HG03175 (cell line): Measurements from ENCODE around the gene OR2T2.
"Not testable (repeated sequence)": the region's sequence is repeated elsewhere in the genome, so short reads cannot be mapped to it uniquely, and the experiment has no call there.

Source experiments
- ATAC-seq: cut with Tn5 transposase; IDR thresholded peaks from one replicate; pipeline ENCODE4 v1.9.1; 2021; ENCODE audit warnings: mild to moderate bottlenecking, moderate library complexity; ENCODE audit not compliant: unreplicated experiment

Gene OR2T2

DNA sequence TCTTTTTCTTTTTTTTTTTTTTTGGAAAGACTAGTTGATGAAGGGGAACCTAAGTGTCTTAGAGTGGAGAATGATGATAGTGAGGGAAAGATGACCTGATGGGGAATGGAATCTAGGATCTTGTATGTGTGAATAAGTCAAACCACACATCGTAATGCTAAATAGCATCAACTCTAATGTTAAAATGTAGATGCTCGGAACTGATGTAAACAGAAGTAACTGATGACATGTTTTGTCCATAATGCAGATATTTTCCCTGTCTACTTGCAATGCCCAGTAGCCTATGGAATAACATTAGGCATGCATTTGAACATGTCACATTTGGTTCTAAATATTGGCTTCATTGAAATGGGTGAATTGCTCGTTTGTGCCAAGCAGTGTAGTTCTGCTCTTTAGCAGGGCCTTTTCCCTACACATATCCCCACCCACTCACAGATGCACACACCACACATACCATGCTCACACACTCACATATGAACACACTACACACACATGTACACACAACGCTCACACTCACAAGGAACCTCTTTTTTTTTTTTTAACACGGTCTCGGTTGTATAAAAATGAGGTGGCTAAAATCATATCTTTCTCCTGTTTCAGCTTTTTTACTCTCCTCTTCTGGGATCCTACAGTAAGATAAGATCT lies 4.5 kb downstream of the OR2T2 start:
- ATAC-seq: not testable (repeated sequence)

DNA sequence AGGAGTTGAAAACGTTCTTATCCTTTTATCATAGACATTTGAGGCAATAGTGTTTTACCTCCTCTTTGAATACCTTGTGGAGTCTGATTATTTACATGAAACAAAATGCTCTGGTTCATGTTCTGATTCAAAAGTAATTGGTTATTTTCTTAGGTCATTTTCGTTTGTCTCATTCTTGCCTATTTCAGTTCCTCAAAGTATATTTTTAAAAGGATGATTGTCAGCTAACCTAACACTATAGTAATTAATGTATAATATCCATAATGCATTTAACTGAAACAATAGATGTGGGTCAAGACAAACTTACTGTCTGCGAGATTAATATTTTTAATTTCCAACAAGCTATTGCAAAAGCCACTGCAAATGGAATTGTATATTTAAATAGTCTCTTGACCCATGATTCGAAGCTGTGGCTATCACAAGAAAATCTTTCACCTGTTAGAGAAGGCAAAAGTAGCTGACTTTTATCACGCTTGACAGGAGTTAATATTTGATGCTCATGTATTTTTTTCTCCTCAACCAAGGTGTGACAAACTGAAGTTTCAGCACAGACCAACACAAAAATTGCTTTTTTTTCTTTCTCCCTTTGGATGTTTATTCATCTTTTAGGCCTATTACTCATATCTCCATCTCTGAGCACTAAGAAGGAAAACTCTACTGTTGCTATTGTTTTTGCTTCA lies 5.2 kb downstream of the OR2T2 start:
- peak; percentile 72 for ATAC-seq

DNA sequence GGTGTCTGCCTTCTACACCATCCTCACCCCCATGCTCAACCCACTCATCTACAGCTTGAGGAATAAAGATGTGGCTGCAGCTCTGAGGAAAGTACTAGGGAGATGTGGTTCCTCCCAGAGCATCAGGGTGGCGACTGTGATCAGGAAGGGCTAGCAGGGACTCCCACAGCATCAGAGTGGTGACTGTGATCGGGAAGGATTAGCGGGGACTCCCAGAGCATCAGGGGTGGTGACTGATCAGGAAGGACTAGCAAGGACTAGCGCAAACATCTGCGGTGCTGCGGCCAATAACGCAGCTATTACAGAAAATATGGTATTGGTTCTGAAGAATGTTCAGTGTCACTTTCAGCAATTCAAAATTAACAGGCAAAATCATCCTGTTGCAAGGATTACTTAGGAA lies 8.2 kb downstream of the OR2T2 start:
- not testable (repeated sequence) for ATAC-seq

DNA sequence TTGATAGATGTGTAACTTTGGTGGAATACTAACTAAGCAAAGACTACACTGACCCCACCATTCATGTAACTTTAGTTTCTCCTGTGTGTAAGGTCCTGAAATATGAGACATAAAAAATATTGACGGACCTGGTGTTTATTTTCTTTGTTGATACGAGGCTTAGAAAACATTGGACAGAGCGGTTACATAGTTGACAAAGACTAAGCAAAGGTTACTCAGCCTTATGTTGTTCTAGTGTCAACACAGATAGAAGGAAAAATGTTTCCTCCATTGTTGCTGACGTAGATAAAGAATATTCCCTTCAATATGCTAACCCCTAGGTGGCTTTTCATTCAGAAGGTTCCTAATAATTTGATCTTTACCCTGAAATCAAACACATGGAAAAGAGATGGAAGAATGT lies 9.6 kb downstream of the OR2T2 start:
- ATAC-seq: not testable (repeated sequence)

DNA sequence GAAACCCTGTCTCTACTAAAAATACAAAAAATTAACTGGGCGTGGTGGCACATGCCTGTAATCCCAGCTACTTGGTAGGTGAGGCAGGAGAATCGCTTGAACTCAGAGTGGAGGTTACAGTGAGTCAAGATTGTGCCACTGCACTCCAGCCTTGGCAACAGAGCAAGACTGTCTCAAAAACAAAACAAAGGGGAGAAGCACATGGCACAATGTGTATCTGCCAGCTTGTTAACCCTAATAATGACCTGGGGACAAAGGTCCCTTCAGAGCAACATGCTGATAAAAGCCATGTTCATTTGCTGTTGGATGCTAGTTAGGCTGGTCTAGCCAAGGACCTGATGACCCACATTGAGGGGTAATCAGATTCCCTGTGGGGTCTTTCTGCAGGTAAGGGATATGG lies 11.2 kb downstream of the OR2T2 start:
- not testable (repeated sequence) for ATAC-seq

DNA sequence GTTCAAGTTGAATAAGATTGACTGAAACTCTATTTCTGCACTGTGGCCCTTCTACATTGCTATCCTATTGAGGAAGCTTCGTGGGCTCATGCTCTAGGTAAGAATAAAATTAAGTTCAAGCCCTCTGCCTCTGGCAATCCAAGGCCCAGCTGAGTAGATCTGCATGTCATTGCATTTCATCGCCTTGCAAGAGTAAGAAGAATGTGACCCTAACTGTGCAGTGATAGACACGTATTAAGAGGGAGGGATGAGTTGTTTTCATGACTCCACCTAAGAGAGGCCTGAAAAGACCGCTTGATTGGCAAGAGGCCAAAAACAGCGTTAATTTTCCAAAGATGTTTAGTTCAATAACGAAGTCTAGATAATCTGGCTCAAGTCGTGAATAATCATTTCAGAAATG lies 13.7 kb downstream of the OR2T2 start:
- ATAC-seq: not testable (repeated sequence)

DNA sequence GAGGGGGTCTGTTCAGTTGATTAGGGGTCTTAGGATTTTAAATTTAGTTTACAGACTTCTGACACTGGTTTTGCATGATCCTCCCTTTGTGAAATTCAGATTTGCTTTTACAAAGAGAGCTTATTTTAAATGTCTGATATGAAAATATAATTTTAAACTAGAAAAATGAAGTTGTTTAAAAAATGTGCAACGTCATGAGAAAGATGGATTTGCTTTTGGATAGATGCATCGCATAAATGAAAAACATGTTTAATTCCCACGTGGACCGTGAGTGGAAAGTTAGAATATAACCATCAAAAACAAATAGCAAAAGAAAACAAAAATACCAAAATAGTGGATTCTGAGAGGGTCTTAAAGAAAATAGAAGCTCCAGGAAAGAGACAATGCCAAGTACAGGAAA lies 25.7 kb downstream of the OR2T2 start:
- no peak for ATAC-seq

DNA sequence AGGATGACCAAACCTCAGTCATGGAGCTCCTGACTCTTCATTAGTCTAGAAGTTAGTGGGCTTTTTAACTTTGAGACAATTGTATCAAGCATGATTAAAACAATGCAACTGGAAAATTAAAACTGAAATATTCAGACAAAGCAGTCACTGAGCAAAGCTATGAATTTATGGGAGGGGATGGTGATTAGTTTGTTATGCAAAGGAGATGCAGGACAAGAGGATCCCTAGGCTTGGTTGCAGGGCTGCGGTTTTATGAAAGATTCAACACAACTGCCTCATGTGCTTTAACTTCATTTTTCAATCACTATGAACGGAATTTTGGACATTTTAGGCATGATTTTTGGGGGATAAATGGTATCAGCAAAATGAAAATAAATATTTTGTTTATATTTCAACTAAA lies 26.7 kb downstream of the OR2T2 start:
- ATAC-seq: not testable (repeated sequence)

DNA sequence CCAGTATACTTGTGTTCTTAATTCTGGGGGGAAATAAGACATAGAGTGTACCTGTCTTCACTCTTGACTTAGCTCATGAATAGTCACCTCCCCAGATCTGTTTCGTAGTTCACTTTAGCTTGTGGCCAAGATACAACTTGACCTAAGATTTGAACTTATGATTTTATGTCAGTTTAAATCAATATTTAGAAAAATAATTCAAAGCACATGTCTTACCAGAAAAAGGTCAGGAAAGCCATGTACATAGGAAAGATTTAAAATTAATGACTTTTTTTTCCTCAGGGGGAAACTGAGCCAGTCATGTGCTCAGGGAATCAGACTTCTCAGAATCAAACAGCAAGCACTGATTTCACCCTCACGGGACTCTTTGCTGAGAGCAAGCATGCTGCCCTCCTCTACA lies 27.6 kb downstream of the OR2T2 start, which contains the start of gene OR2T3:
Gene OR2T3, plus strand, starts transcription at position 301 of the 400 bp plus-strand sequence. Its CDS starts 0 bp downstream, at position 301.
- not testable (repeated sequence) for ATAC-seq

DNA sequence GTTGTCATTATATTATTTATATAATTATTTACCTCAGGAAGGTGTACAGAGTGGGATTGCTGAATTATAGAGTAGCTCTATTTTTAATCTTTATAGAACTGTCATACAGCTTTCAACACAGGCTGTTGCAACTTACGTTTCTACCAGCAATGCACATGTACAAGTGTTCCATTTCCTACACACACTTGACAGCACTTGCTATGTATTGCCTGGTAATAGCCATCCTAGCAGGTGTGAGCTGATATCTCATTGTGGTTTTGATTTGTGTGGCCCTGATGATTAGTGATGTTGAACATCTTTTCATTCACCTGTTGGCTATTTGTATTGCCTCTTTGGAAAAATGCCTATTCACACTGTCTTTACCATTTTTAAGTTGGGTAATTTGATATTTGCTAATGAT lies 30.2 kb downstream of the OR2T2 start:
- ATAC-seq: peak; percentile 80

DNA sequence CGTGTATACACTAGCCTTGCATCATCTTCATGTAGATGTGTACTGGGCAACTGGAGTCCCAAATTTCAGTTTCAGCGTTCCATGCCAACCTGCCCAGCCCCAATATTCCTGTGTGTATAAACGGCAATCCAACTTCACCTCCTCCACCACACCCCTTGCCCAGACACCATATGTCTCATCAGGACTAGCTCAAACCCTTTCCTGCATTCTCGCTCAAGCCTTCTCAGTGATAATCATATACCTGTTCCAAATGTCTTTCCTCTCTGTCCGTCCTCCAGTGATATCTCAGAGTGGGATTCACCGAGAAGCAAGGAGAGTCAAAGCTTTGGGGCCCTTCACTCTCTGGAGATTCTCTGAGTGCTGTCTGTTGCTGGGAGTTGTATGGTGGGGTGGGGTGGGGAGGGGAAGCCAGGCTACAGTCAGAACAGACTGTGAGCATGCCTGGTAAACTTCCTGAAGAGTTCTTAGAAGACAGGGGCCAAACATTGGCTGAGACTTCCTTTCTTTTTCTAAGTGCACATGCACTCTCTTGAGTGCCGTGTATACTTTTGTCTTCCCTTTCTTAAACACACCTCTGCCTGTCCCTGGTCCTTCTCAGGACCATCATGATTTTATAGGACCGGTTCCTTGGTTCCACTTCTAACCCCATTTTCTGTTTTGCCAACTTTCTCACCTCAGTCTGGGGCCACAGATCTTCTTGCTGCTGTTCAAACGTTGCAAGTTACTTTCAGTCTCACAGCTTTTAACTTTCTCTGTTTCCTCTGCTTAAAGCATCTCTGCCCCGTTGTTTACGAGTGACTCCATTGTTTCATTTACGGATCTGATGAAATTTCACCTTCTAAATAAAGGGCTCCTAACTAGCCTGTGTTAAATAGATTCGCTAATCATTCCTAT lies 36.5 kb downstream of the OR2T2 start:
- ATAC-seq: peak; percentile 86

DNA sequence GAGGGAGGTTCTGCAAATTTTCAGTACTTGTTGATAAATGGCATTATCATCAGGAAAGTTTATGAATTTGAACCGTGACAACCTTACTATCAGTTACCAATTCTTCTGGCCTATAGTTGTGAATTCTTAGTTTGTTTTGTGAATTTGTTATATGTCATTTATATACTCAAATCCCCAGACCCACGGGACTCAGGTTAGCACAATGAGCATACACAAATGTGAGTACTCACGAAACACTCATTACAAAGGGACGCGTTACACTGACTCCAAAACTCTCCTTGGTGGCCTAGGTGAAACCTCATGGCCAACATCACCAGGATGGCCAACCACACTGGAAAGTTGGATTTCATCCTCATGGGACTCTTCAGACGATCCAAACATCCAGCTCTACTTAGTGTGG lies 42.9 kb downstream of the OR2T2 start, which contains the start of gene OR2T5:
Gene OR2T5, plus strand, starts transcription at position 301 of the 400 bp plus-strand sequence. Its CDS starts 0 bp downstream, at position 301.
- ATAC-seq: not testable (repeated sequence)

DNA sequence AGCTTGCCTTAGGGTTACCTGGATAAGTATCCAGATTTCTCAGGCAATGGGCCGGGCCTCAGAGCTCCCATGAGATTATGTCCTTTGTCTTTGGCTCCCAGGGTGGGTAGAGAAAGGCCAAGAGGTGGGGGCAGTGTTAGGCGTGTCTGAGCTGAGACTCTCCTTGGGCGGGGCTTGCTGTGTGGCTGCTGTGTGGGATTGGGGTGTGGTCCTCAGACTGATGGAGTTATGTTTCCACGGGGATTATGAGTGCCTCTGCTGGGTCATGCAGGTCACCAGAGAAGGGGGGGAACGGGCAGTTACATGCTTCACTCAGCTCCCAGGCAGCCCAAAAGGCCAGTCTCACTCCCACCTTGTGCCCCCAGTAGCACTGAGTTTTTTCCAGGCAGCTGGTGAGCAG lies 51.2 kb downstream of the OR2T2 start:
- ATAC-seq: not testable (repeated sequence)

DNA sequence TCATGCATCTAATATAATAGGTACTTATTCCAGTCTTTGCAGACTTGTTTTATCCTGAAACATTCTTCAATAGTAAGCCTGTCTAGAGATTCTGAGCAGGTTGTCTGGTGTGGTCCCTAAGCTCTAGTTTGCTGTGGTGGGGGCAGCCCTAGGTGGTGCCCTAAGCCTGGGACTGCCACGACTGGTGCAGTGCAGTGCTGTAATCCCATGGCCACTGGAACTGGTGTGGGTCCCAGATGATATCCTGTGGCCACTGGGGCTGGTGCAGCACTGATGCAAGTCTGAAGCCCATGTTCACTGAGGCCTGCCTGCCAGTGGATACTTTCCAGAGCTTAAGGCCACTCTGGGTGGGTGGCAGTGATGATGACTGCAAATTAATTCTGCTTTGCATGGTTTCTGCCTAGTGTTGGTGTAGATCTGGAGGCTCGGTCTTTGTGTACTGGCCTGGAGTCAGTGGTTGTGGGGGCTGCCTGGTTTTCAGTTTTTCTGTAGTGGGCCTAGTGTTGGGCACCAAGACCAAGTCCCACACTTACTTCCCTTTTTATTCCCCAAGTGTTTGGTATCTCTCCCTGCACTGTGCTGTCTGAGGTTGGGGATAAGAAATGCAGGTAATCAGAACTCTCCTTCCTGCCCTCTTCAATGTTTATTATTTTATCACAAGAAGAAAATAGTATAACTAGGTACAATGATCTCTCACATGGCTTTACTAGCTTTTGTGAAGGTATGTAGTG lies 55.0 kb downstream of the OR2T2 start:
- ATAC-seq: not testable (repeated sequence)
